HG03565 (cell line): ENCODE measurements around the gene CHRNB2.

ENCODE experiments used
- ATAC-seq: cut with Tn5 transposase; IDR thresholded peaks from one replicate; pipeline ENCODE4 v1.9.1; 2021; ENCODE audit warnings: mild to moderate bottlenecking, moderate library complexity; ENCODE audit not compliant: unreplicated experiment

Gene CHRNB2

DNA sequence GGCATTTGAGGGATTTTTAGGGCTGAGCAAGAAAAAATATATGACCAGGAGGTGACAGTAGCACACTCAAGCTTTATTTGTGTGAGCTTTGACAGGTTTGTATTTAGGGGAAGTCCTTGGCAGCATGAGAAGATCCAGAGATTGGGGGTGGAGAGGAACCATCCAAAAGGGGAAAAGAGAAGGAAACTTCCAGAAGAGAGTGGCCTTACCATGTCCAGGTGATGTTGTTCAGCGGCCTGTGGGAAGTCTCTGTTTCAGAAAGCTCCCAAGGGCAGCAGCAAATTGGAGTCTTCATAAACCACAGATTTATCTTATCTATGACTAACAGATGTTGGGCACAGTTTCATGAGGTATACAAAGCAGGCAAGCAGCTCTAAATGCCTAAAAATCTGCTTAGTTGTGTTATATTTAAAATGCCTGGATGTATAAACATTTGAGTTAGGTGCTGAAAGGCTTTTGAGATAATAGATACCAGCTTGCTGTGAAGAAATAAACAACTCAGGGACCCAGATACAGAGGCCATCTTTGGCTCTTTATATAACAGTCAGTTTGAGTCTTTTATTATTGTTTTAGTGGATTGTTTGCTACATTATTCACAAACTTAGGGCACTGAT is 61.6 kb downstream of the CHRNB2 start:
- no peak for ATAC-seq
